Measurements from ENCODE around the gene SEMA7A. TPM values are rescaled to one million over a fixed set of nuclear protein-coding genes. Genes with fewer than 3 reads are reported as not detected.

SEMA7A gene
- total RNA-seq, 1 experiment from 2014 or later: 74.9 TPM

DNA sequence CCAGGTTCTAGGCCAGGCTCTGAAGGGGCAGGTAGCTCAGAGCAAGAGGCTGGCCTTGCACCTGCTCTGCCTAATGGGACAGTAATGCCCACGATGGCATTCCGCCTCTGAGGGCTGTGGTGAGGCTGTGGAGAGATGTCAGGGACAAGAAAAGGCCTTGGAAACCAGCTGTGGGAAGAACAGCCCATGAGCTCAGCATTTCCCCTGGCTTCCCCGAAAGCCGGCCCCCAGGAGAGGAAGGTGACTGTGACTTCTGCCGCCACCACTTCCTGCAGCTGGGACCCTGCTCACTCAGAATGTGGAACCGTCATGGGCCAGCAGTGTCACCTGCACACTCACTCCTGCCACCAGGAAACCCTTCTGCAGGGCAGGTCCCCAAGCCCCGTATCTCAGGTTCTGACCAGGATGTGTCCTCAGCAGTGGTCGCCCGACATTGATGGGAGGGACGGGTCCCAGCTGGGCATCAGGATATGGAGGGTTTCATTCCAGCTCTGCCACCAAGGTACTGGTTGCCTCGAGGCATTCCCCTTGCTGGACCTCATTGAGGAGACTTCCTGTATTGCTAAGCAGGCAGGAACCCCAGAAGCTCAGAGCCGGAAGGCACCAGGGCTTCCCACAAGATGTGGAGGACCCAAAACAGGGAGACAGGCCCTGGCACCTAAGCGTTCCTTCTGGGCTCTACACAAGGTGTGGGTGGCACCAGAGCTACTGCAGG lies 30.7 kb downstream of the SEMA7A start:
- peaks cover 56% of the 10 kb centered on the region for H3K4me1 ChIP-seq (ENCODE audit: insufficient read depth, low read length)
- ATAC-seq: no peak
- CTCF ChIA-PET: no interaction called here

DNA sequence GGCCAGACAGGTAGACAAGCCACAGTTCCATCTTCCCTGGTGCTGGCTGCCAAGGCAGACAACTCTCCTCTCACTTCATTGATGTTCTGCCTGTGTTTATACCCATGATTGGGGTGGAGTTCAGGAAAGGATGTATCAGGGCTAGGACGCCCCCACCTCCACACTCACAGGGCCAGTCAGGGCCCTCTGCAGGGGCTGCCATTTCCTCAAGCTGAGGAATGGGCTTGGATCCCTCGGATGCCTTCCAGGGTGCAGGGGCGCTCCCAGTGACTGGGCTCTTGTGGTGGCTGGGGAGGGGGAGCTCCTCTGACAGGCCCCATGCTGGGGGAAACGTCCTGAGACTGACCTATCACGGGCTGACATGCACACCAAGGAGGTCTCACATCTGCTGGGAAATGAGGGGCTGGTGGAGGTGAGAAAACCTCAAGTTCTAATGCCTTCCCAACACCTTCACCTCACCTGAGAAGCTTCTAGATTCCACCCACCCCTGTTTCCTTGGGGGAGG lies 31.4 kb downstream of the SEMA7A start:
- H3K27ac ChIP-seq (ENCODE audit: low read length): peak overlapping the region; percentile 100
- no peaks in the 10 kb centered on the region for H3K36me3 ChIP-seq (ENCODE audit: low read depth, low read length)
- CTCF ChIA-PET: no interaction called here
- H3K9ac ChIP-seq (ENCODE audit: low read length): no peak overlapping the region
- H3K4me3 ChIP-seq (ENCODE audit: low read length): no peak overlapping the region
- TF ChIP-seq, protein P1, sequence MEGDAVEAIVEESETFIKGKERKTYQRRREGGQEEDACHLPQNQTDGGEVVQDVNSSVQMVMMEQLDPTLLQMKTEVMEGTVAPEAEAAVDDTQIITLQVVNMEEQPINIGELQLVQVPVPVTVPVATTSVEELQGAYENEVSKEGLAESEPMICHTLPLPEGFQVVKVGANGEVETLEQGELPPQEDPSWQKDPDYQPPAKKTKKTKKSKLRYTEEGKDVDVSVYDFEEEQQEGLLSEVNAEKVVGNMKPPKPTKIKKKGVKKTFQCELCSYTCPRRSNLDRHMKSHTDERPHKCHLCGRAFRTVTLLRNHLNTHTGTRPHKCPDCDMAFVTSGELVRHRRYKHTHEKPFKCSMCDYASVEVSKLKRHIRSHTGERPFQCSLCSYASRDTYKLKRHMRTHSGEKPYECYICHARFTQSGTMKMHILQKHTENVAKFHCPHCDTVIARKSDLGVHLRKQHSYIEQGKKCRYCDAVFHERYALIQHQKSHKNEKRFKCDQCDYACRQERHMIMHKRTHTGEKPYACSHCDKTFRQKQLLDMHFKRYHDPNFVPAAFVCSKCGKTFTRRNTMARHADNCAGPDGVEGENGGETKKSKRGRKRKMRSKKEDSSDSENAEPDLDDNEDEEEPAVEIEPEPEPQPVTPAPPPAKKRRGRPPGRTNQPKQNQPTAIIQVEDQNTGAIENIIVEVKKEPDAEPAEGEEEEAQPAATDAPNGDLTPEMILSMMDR (conservative IDR thresholded peaks at IDR 0.05; ENCODE audit: low read depth, low read length): no peak
- no peak for TF ChIP-seq EZH2 (IDR thresholded peaks at IDR 0.05; ENCODE audit: low read length, unreplicated experiment)
- TF ChIP-seq EZH2phosphoT487 (IDR thresholded peaks at IDR 0.05; ENCODE audit: borderline replicate concordance, low read length): no peak
- H3K79me2 ChIP-seq (ENCODE audit: low read length): peaks cover 6% of the 10 kb centered on the region
- peaks cover 56% of the 10 kb centered on the region for H3K4me1 ChIP-seq (ENCODE audit: insufficient read depth, low read length)
- no peak overlapping the region for H2AFZ ChIP-seq (ENCODE audit: low read length)
- H3K9me3 ChIP-seq (ENCODE audit: low read length): no peaks in the 10 kb centered on the region
- intact Hi-C loops (cut with micrococcal nuclease): no loop called here
- no peak for ATAC-seq
- POLR2A ChIA-PET (ENCODE audit: unreplicated experiment): no interaction called here
- H3F3A ChIP-seq (ENCODE audit: low read length, unreplicated experiment): peaks cover 6% of the 10 kb centered on the region
- BruUV-seq (replicated peaks): no TSS peak
- H4K20me1 ChIP-seq (ENCODE audit: low read length): no peaks in the 10 kb centered on the region
- no peak overlapping the region for H3K4me2 ChIP-seq (ENCODE audit: low read length)
- no peaks in the 10 kb centered on the region for H3K9me2 ChIP-seq (replicated peaks; ENCODE audit: low read length)
- no peaks in the 10 kb centered on the region for H3K27me3 ChIP-seq (ENCODE audit: low read length)
- DNase-seq: no peak

More for the DNA sequence above, 30.7 kb downstream of the SEMA7A start:
- Histone ChIP-seq H3K36me3 (ENCODE audit: low read depth, low read length) (no peaks in the 10 kb centered on the region), H3K4me3 (ENCODE audit: low read length) (no peak overlapping the region), H3K9me2 (replicated peaks; ENCODE audit: low read length) (no peaks in the 10 kb centered on the region), H3K4me2 (ENCODE audit: low read length) (no peak overlapping the region), H3F3A (ENCODE audit: low read length, unreplicated experiment) (peaks cover 10% of the 10 kb centered on the region), H4K20me1 (ENCODE audit: low read length) (no peaks in the 10 kb centered on the region), H3K27ac (ENCODE audit: low read length) (no peak overlapping the region), H2AFZ (ENCODE audit: low read length) (no peak overlapping the region), H3K9ac (ENCODE audit: low read length) (no peak overlapping the region), H3K27me3 (ENCODE audit: low read length) (no peaks in the 10 kb centered on the region), H3K9me3 (ENCODE audit: low read length) (no peaks in the 10 kb centered on the region), H3K79me2 (ENCODE audit: low read length) (peaks cover 6% of the 10 kb centered on the region)
- POLR2A ChIA-PET (ENCODE audit: unreplicated experiment): no interaction called here
- TF ChIP-seq EZH2phosphoT487 (IDR thresholded peaks at IDR 0.05; ENCODE audit: borderline replicate concordance, low read length) (no peak), EZH2 (IDR thresholded peaks at IDR 0.05; ENCODE audit: low read length, unreplicated experiment) (no peak)
- TF ChIP-seq, protein P1 (conservative IDR thresholded peaks at IDR 0.05; ENCODE audit: low read depth, low read length): no peak
- intact Hi-C loops (cut with micrococcal nuclease): no loop called here
- DNase-seq: no peak
- no TSS peak for BruUV-seq (replicated peaks)
